Lower lobe of right lung (tissue), 2 donors: ENCODE results near the gene IFITM10. TPM values are rescaled to one million over a fixed set of nuclear protein-coding genes. Genes with fewer than 3 reads are reported as not detected.

Experiments used
- ATAC-seq, 2 donors: fragments of 200-7000 bp; cut with Tn5 transposase; one replicate each; pipeline ENCODE4 v1.9.1; 2020 to 2022; ENCODE audit warnings: mild to moderate bottlenecking in 2 of 2, moderate library complexity in 2 of 2
- DNase-seq: peaks from one replicate; pipeline ENCODE4 v3.0.0-alpha.2; 2020
- H3K27ac ChIP-seq: fragments of 200-600 bp; one replicate; pipeline ENCODE4 v1.8.0; 2022
- H3K27me3 ChIP-seq: fragments of 200-600 bp; one replicate; pipeline ENCODE4 v1.8.0; 2022; ENCODE audit warnings: low read depth
- H3K36me3 ChIP-seq: fragments of 200-600 bp; one replicate; pipeline ENCODE4 v1.8.0; 2022; ENCODE audit warnings: mild to moderate bottlenecking
- H3K4me1 ChIP-seq: fragments of 200-600 bp; one replicate; pipeline ENCODE4 v1.8.0; 2022
- H3K4me3 ChIP-seq: fragments of 200-600 bp; one replicate; pipeline ENCODE4 v1.8.0; 2022; ENCODE audit warnings: mild to moderate bottlenecking
- H3K9me3 ChIP-seq: fragments of 200-600 bp; one replicate; pipeline ENCODE4 v1.8.0; 2022
- CTCF ChIP-seq: fragments of 200-600 bp; IDR thresholded peaks from one replicate; pipeline ENCODE4 v1.8.0; 2022; ENCODE audit warnings: antibody characterized with exemption, mild to moderate bottlenecking
- intact Hi-C: fragments of 100-400 bp; cut with DNase I; formaldehyde crosslinking; loops from one replicate; pipeline ENCODE4 v1.11.0; 2022
- total RNA-seq: library from RNA; stranded (reverse); fragmentation: NEBNext Ultra II Directional; extraction: Animal tissue kit (Norgen Biotek cat#: 25700); gene quantifications from one replicate; pipeline ENCODE4 v1.2.1, GENCODE V29; 2021
- donor health status: DM: no; HTN: yes; CAD: no; lungs with severe emphysema.

IFITM10 gene
- total RNA-seq, 1 donor from 2014 or later: 9.2 TPM

DNA sequence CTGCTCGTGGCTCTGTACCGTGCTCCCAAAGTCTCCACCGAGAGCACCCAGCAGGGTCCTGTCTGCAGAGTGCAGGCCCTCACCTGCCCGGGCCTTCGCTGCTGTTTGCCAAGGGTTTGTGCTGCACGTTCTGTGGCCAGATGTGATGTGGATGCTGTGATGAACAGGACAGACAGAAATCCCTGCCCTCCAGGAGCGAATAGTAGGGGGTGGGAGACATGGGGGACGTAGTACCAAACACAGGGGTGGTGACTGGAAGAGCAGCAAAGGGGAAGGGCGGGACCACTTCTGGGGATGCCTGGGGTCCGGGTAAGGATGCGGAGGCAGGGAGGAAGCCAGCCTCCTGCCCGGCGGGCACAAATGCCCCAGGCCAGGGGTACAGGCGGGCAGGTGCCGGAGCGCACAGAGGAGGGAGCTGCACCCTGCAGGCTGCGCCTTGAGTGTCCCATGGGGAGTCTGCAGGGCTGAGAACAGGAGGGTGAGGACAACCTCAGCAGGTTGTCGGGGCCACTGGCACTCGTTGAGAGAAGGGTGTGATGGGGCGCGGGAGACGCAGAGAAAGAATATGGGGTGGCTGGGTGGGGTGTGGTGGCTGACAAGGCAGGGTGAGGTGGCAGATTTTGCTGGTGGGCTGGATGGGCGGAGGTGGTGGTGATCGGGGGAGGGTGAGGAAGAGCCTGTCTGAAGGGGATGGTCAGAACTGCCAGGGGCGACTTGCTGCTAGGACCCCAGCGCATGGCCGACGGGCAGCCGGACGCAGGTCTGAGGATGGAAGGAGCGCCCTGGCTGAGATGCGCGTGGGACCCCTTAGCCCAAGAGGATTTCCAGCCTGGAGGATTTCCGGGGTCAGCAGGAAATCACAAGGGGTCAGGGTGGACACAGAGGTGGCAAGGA, 29.7 kb upstream of the IFITM10 start:
- Histone ChIP-seq H3K9me3 (no peaks in the 10 kb centered on the region), H3K4me1 (peaks cover 28% of the 10 kb centered on the region), H3K36me3 (no peaks in the 10 kb centered on the region), H3K27ac (peak overlapping the region; percentile 82), H3K4me3 (no peak overlapping the region), H3K27me3 (no peaks in the 10 kb centered on the region)
- no peak for TF ChIP-seq CTCF
- ATAC-seq: no peak
- intact Hi-C loops: no loop called here
- DNase-seq: no peak

- no peak overlapping the region for H3K27ac ChIP-seq
- intact Hi-C loops: no loop called here
- H3K36me3 ChIP-seq: no peaks in the 10 kb centered on the region
- peaks cover 28% of the 10 kb centered on the region for H3K4me1 ChIP-seq
- no peaks in the 10 kb centered on the region for H3K9me3 ChIP-seq
- no peaks in the 10 kb centered on the region for H3K27me3 ChIP-seq
- no peak overlapping the region for H3K4me3 ChIP-seq
- ATAC-seq (no peak), DNase-seq (no peak)
- no peak for TF ChIP-seq CTCF
Measured at GRCh38 chr11:1779034-1779805, 28.8 kb upstream of the IFITM10 start.

GRCh38 chr11:1778141-1778911, 27.9 kb upstream of the IFITM10 start:
- Histone ChIP-seq H3K9me3 (no peaks in the 10 kb centered on the region), H3K4me1 (peaks cover 28% of the 10 kb centered on the region), H3K27me3 (no peaks in the 10 kb centered on the region), H3K4me3 (no peak overlapping the region), H3K27ac (peak overlapping the region; percentile 56), H3K36me3 (no peaks in the 10 kb centered on the region)
- peak; percentile 36 to 42 for ATAC-seq
- peak; percentile 78 for DNase-seq
- no peak for TF ChIP-seq CTCF
- intact Hi-C loops: no loop called here

DNA sequence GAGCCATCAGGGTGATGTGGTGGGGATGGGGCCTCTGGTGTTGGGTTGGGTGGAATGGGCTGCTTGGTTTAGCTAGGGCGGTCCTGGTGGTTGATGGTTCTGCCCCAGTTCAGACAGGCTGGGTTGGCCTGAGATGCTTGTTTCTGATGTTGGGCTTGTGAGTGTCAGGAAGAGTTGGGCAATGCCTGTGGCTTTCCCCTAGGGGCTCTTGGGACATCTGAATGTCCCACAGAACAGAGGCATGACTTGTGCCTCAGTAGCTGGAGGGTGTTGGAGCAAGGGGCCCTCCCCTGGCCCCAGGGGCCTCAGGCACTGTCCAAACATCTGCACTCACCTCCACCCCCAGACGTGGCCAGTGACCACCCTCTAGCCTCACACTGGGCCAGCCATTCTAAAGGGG, 27.3 kb upstream of the IFITM10 start:
- no peaks in the 10 kb centered on the region for H3K9me3 ChIP-seq
- H3K4me1 ChIP-seq: peaks cover 26% of the 10 kb centered on the region
- H3K27me3 ChIP-seq: no peaks in the 10 kb centered on the region
- H3K4me3 ChIP-seq: no peak overlapping the region
- ATAC-seq (peak; percentile 23 to 35), DNase-seq (no peak)
- no peak for TF ChIP-seq CTCF
- H3K27ac ChIP-seq: peak overlapping the region; percentile 56
- no peaks in the 10 kb centered on the region for H3K36me3 ChIP-seq
- intact Hi-C loops: no loop called here
